ENCODE data around the gene DSCAML1.

The DSCAML1 gene

GRCh38 chr11:117711331-117711730 is 85.7 kb downstream of the DSCAML1 start:
- no peak for DNase-seq
- no peak overlapping the region for H3K4ac ChIP-seq (ENCODE audit: low read depth, low read length)
- H3K36me3 ChIP-seq (ENCODE audit: control insufficient read depth in 1 of 2, insufficient read depth in 2 of 2, low read length in 2 of 2): no peaks in the 10 kb centered on the region
- no peak overlapping the region for H2BK12ac ChIP-seq (ENCODE audit: low read length)
- no peak overlapping the region for H3K14ac ChIP-seq (ENCODE audit: low read length)
- no peaks in the 10 kb centered on the region for H3K9me3 ChIP-seq (ENCODE audit: insufficient read depth, low read depth, low read length)
- no peaks in the 10 kb centered on the region for H3K4me1 ChIP-seq (ENCODE audit: control insufficient read depth in 1 of 2, insufficient read depth in 2 of 2, low read length in 2 of 2)
- no peak overlapping the region for H3K18ac ChIP-seq (ENCODE audit: low read length)
- no peak overlapping the region for H2AK5ac ChIP-seq (ENCODE audit: low read length)
- no peak overlapping the region for H3K4me2 ChIP-seq (ENCODE audit: low read length)
- no peak overlapping the region for H4K8ac ChIP-seq (ENCODE audit: low read depth, low read length)
- no peak overlapping the region for H3K9ac ChIP-seq (ENCODE audit: low read length)
- no peak overlapping the region for H2AFZ ChIP-seq (ENCODE audit: insufficient read depth, low read length, poor library complexity)
- no peak overlapping the region for H2BK5ac ChIP-seq (ENCODE audit: low read depth, low read length, poor library complexity)
- no peak overlapping the region for H3K4me3 ChIP-seq (ENCODE audit: low read depth, low read length)
- no peak overlapping the region for H4K12ac ChIP-seq (ENCODE audit: low read depth, low read length)
- no peak overlapping the region for H2BK120ac ChIP-seq (ENCODE audit: insufficient read depth, low read length, poor library complexity)
- H3K23ac ChIP-seq (ENCODE audit: low read length): no peak overlapping the region
- H3K79me1 ChIP-seq (ENCODE audit: low read length): no peaks in the 10 kb centered on the region
- H4K91ac ChIP-seq (ENCODE audit: low read depth, low read length): no peak overlapping the region
- no peak overlapping the region for H3K27ac ChIP-seq (ENCODE audit: low read depth, low read length)
- no CpG with 5 or more reads among the region's 7 CpGs for WGBS (ENCODE audit: extremely low coverage, insufficient coverage, insufficient read length)
- H3K27me3 ChIP-seq (ENCODE audit: insufficient read depth, low read length): no peaks in the 10 kb centered on the region
- no peaks in the 10 kb centered on the region for H3K79me2 ChIP-seq (ENCODE audit: control insufficient read depth, insufficient read depth, low read length, poor library complexity)

- H2AK5ac ChIP-seq (ENCODE audit: low read length): no peak overlapping the region
- H4K12ac ChIP-seq (ENCODE audit: low read depth, low read length): no peak overlapping the region
- no peak for DNase-seq
- H3K79me1 ChIP-seq (ENCODE audit: low read length): no peaks in the 10 kb centered on the region
- no peaks in the 10 kb centered on the region for H3K9me3 ChIP-seq (ENCODE audit: insufficient read depth, low read depth, low read length)
- H3K23ac ChIP-seq (ENCODE audit: low read length): no peak overlapping the region
- no peaks in the 10 kb centered on the region for H3K4me1 ChIP-seq (ENCODE audit: control insufficient read depth in 1 of 2, insufficient read depth in 2 of 2, low read length in 2 of 2)
- no peaks in the 10 kb centered on the region for H3K27me3 ChIP-seq (ENCODE audit: insufficient read depth, low read length)
- no peaks in the 10 kb centered on the region for H3K79me2 ChIP-seq (ENCODE audit: control insufficient read depth, insufficient read depth, low read length, poor library complexity)
- H3K27ac ChIP-seq (ENCODE audit: low read depth, low read length): no peak overlapping the region
- no peak overlapping the region for H3K18ac ChIP-seq (ENCODE audit: low read length)
- no peak overlapping the region for H2BK5ac ChIP-seq (ENCODE audit: low read depth, low read length, poor library complexity)
- WGBS (ENCODE audit: extremely low coverage, insufficient coverage, insufficient read length): no CpG with 5 or more reads among the region's 4 CpGs
- H3K4me3 ChIP-seq (ENCODE audit: low read depth, low read length): no peak overlapping the region
- H4K91ac ChIP-seq (ENCODE audit: low read depth, low read length): no peak overlapping the region
- H3K4me2 ChIP-seq (ENCODE audit: low read length): no peak overlapping the region
- H3K14ac ChIP-seq (ENCODE audit: low read length): no peak overlapping the region
- H3K36me3 ChIP-seq (ENCODE audit: control insufficient read depth in 1 of 2, insufficient read depth in 2 of 2, low read length in 2 of 2): no peaks in the 10 kb centered on the region
- H4K8ac ChIP-seq (ENCODE audit: low read depth, low read length): no peak overlapping the region
- H3K4ac ChIP-seq (ENCODE audit: low read depth, low read length): no peak overlapping the region
- H2BK12ac ChIP-seq (ENCODE audit: low read length): no peak overlapping the region
- H2AFZ ChIP-seq (ENCODE audit: insufficient read depth, low read length, poor library complexity): no peak overlapping the region
- H3K9ac ChIP-seq (ENCODE audit: low read length): no peak overlapping the region
- H2BK120ac ChIP-seq (ENCODE audit: insufficient read depth, low read length, poor library complexity): no peak overlapping the region
Measured at GRCh38 chr11:117710211-117710610, 86.8 kb downstream of the DSCAML1 start.

GRCh38 chr11:117706322-117706814 is 90.6 kb downstream of the DSCAML1 start:
- Histone ChIP-seq H4K91ac (ENCODE audit: low read depth, low read length) (no peak overlapping the region), H4K12ac (ENCODE audit: low read depth, low read length) (no peak overlapping the region), H2BK120ac (ENCODE audit: insufficient read depth, low read length, poor library complexity) (no peak overlapping the region), H2AK5ac (ENCODE audit: low read length) (no peak overlapping the region), H3K23ac (ENCODE audit: low read length) (no peak overlapping the region), H3K18ac (ENCODE audit: low read length) (no peak overlapping the region), H3K9me3 (ENCODE audit: insufficient read depth, low read depth, low read length) (no peaks in the 10 kb centered on the region), H3K27ac (ENCODE audit: low read depth, low read length) (no peak overlapping the region), H3K4me2 (ENCODE audit: low read length) (no peak overlapping the region), H3K79me1 (ENCODE audit: low read length) (no peaks in the 10 kb centered on the region), H3K14ac (ENCODE audit: low read length) (no peak overlapping the region), H3K9ac (ENCODE audit: low read length) (no peak overlapping the region), H2BK12ac (ENCODE audit: low read length) (no peak overlapping the region), H3K4ac (ENCODE audit: low read depth, low read length) (no peak overlapping the region), H2AFZ (ENCODE audit: insufficient read depth, low read length, poor library complexity) (no peak overlapping the region), H3K27me3 (ENCODE audit: insufficient read depth, low read length) (no peaks in the 10 kb centered on the region), H3K4me1 (ENCODE audit: control insufficient read depth in 1 of 2, insufficient read depth in 2 of 2, low read length in 2 of 2) (peaks cover 0 to 18% of the 10 kb centered on the region in 2 experiments), H2BK5ac (ENCODE audit: low read depth, low read length, poor library complexity) (no peak overlapping the region), H3K36me3 (ENCODE audit: control insufficient read depth in 1 of 2, insufficient read depth in 2 of 2, low read length in 2 of 2) (no peaks in the 10 kb centered on the region), H3K79me2 (ENCODE audit: control insufficient read depth, insufficient read depth, low read length, poor library complexity) (no peaks in the 10 kb centered on the region), H3K4me3 (ENCODE audit: low read depth, low read length) (no peak overlapping the region), H4K8ac (ENCODE audit: low read depth, low read length) (no peak overlapping the region)
- WGBS (ENCODE audit: extremely low coverage, insufficient coverage, insufficient read length): no CpG with 5 or more reads among the region's 12 CpGs
- no peak for DNase-seq

GRCh38 chr11:117705866-117706265 is 91.2 kb downstream of the DSCAML1 start:
- H2BK120ac ChIP-seq (ENCODE audit: insufficient read depth, low read length, poor library complexity): no peak overlapping the region
- H4K12ac ChIP-seq (ENCODE audit: low read depth, low read length): no peak overlapping the region
- no peak overlapping the region for H2AFZ ChIP-seq (ENCODE audit: insufficient read depth, low read length, poor library complexity)
- H3K27me3 ChIP-seq (ENCODE audit: insufficient read depth, low read length): no peaks in the 10 kb centered on the region
- no peak overlapping the region for H2BK5ac ChIP-seq (ENCODE audit: low read depth, low read length, poor library complexity)
- H4K91ac ChIP-seq (ENCODE audit: low read depth, low read length): no peak overlapping the region
- DNase-seq: no peak
- no peak overlapping the region for H3K4ac ChIP-seq (ENCODE audit: low read depth, low read length)
- H3K36me3 ChIP-seq (ENCODE audit: control insufficient read depth in 1 of 2, insufficient read depth in 2 of 2, low read length in 2 of 2): no peaks in the 10 kb centered on the region
- H3K4me3 ChIP-seq (ENCODE audit: low read depth, low read length): no peak overlapping the region
- H2BK12ac ChIP-seq (ENCODE audit: low read length): no peak overlapping the region
- H3K4me1 ChIP-seq (ENCODE audit: control insufficient read depth in 1 of 2, insufficient read depth in 2 of 2, low read length in 2 of 2): peaks cover 0 to 18% of the 10 kb centered on the region in 2 experiments
- no peaks in the 10 kb centered on the region for H3K79me1 ChIP-seq (ENCODE audit: low read length)
- no peak overlapping the region for H3K4me2 ChIP-seq (ENCODE audit: low read length)
- H3K27ac ChIP-seq (ENCODE audit: low read depth, low read length): no peak overlapping the region
- H4K8ac ChIP-seq (ENCODE audit: low read depth, low read length): no peak overlapping the region
- H2AK5ac ChIP-seq (ENCODE audit: low read length): no peak overlapping the region
- H3K79me2 ChIP-seq (ENCODE audit: control insufficient read depth, insufficient read depth, low read length, poor library complexity): no peaks in the 10 kb centered on the region
- no peak overlapping the region for H3K9ac ChIP-seq (ENCODE audit: low read length)
- H3K23ac ChIP-seq (ENCODE audit: low read length): no peak overlapping the region
- no peak overlapping the region for H3K18ac ChIP-seq (ENCODE audit: low read length)
- H3K9me3 ChIP-seq (ENCODE audit: insufficient read depth, low read depth, low read length): no peaks in the 10 kb centered on the region
- no CpG with 5 or more reads among the region's 6 CpGs for WGBS (ENCODE audit: extremely low coverage, insufficient coverage, insufficient read length)
- H3K14ac ChIP-seq (ENCODE audit: low read length): no peak overlapping the region
